CD14-positive monocyte (primary cell): ENCODE results near the gene NRGN. TPM values are rescaled to one million over a fixed set of nuclear protein-coding genes. Genes with fewer than 3 reads are reported as not detected.

Source experiments
- DNase-seq, 3 donors: peaks; one replicate each; pipeline ENCODE4 v3.0.0-alpha.2; 2011 to 2022
- H2AFZ ChIP-seq: 2 replicates; pipeline ENCODE4 v1.6.0; 2012; ENCODE audit warnings: mild to moderate bottlenecking, low read depth, low read length, inconsistent platforms; ENCODE audit not compliant: insufficient read depth, poor library complexity, severe bottlenecking
- H3K27ac ChIP-seq, 2 donors: 1 replicate in 1 of 2; 2 replicates in 1 of 2; pipeline ENCODE4 v1.5.1; 2012 to 2013; ENCODE audit warnings: low read length in 2 of 2, control low read depth in 1 of 2, inconsistent platforms in 1 of 2, low read depth in 1 of 2, mild to moderate bottlenecking in 1 of 2
- H3K27me3 ChIP-seq, 2 donors: one replicate each; pipeline versions ENCODE4 v1.6.0 to v1.6.1; 2011 to 2013; ENCODE audit warnings: low read length in 2 of 2; ENCODE audit not compliant: control insufficient read depth in 2 of 2, insufficient read depth in 2 of 2
- H3K36me3 ChIP-seq, 2 donors: replicated peaks in 1 of 2; 1 replicate in 1 of 2; 2 replicates in 1 of 2; pipeline versions ENCODE4 v1.5.1 to v1.6.1; 2012 to 2013; ENCODE audit warnings: low read length in 2 of 2, control low read depth in 1 of 2, inconsistent platforms in 1 of 2, mild to moderate bottlenecking in 1 of 2; ENCODE audit not compliant: insufficient read depth in 2 of 2, control insufficient read depth in 1 of 2
- H3K4me1 ChIP-seq, 2 donors: 1 replicate in 1 of 2; 2 replicates in 1 of 2; pipeline versions ENCODE4 v1.5.1 to v1.6.1; 2012 to 2013; ENCODE audit warnings: low read length in 2 of 2, control low read depth in 1 of 2, inconsistent platforms in 1 of 2, mild to moderate bottlenecking in 1 of 2, moderate library complexity in 1 of 2; ENCODE audit not compliant: insufficient read depth in 2 of 2, control insufficient read depth in 1 of 2
- H3K4me2 ChIP-seq: replicated peaks from 2 replicates; pipeline ENCODE3; 2012; ENCODE audit warnings: low read length, moderate library complexity, mild to moderate bottlenecking; ENCODE audit not compliant: poor library complexity, severe bottlenecking; ENCODE audit errors: extremely low read depth
- H3K4me3 ChIP-seq, 3 experiments: fragments of 200-600 bp in 1 of 3; sonication (generic) in 1 of 3; replicated peaks in 1 of 3; 1 replicate in 2 of 3; 2 replicates in 1 of 3; pipeline ENCODE4 v1.5.1; 2011 to 2013; ENCODE audit warnings: low read length in 3 of 3, mild to moderate bottlenecking in 3 of 3, control low read depth in 2 of 3, low read depth in 2 of 3, inconsistent platforms in 1 of 3, moderate library complexity in 1 of 3
- H3K79me2 ChIP-seq: 2 replicates; pipeline ENCODE4 v1.6.0; 2012; ENCODE audit warnings: mild to moderate bottlenecking, control low read depth, inconsistent platforms, low read length, moderate library complexity; ENCODE audit not compliant: insufficient read depth
- H3K9ac ChIP-seq: 2 replicates; pipeline ENCODE4 v1.6.0; 2017; ENCODE audit warnings: low read length, mild to moderate bottlenecking; ENCODE audit not compliant: insufficient read depth, poor library complexity, severe bottlenecking
- H3K9me3 ChIP-seq, 2 donors: replicated peaks in 1 of 2; 1 replicate in 1 of 2; 2 replicates in 1 of 2; pipeline versions ENCODE4 v1.5.1 to v1.6.1; 2012 to 2013; ENCODE audit warnings: low read length in 2 of 2, control low read depth in 1 of 2; ENCODE audit not compliant: control insufficient read depth in 1 of 2, insufficient read depth in 1 of 2
- H4K20me1 ChIP-seq: 2 replicates; pipeline ENCODE4 v1.6.0; 2012; ENCODE audit warnings: mild to moderate bottlenecking, low read length, control low read depth, moderate library complexity; ENCODE audit not compliant: insufficient read depth
- H3K27ac Mint-ChIP-seq, 7 donors: one replicate each; pipeline ENCODE4 v1.8.0; 2020; ENCODE audit warnings: mild to moderate bottlenecking in 7 of 7, mixed read lengths in 7 of 7, moderate library complexity in 6 of 7, inconsistent platforms in 2 of 7
- H3K27me3 Mint-ChIP-seq, 3 donors: one replicate each; pipeline ENCODE4 v1.8.0; 2021 to 2022; ENCODE audit warnings: low read depth in 3 of 3, mild to moderate bottlenecking in 3 of 3, mixed read lengths in 3 of 3, moderate library complexity in 3 of 3, inconsistent platforms in 1 of 3
- H3K36me3 Mint-ChIP-seq, 2 donors: one replicate each; pipeline ENCODE4 v1.8.0; 2020; ENCODE audit warnings: mixed read lengths in 2 of 2, inconsistent platforms in 1 of 2, mild to moderate bottlenecking in 1 of 2
- H3K4me1 Mint-ChIP-seq: one replicate; pipeline ENCODE4 v1.8.0; 2020; ENCODE audit warnings: mild to moderate bottlenecking, mixed read lengths
- H3K4me3 Mint-ChIP-seq, 2 donors: one replicate each; pipeline ENCODE4 v1.8.0; 2020; ENCODE audit warnings: mild to moderate bottlenecking in 2 of 2, mixed read lengths in 2 of 2, moderate library complexity in 1 of 2
- H3K9me3 Mint-ChIP-seq, 7 donors: one replicate each; pipeline ENCODE4 v1.8.0; 2020 to 2022; ENCODE audit warnings: mixed read lengths in 7 of 7, mild to moderate bottlenecking in 6 of 7, moderate library complexity in 6 of 7, inconsistent platforms in 2 of 7
- WGBS: methylation state at CpG from one replicate; pipeline ENCODE4 v1.1.5; 2013; ENCODE audit warnings: missing lambda C conversion rate; ENCODE audit not compliant: insufficient coverage; 5-methylcytosine and 5-hydroxymethylcytosine counted together
- intact Hi-C, 2 donors: fragments of 100-400 bp; cut with micrococcal nuclease; formaldehyde crosslinking; loops; one replicate each; pipeline versions ENCODE4 v1.15.0 to v1.15.1; 2023
- polyA plus RNA-seq, 3 donors: library from polyadenylated mRNA; depleted of rRNA in 1 of 3; unstranded in 2 of 3; stranded (reverse) in 1 of 3; fragments of 300-500 nt in 2 of 3; fragments of >200 nt in 1 of 3; fragmentation: Illumina TruSeq in 2 of 3; gene quantifications; 1 replicate in 2 of 3; 2 replicates in 1 of 3; pipeline ENCODE4 v1.2.3, GENCODE V29; 2012 to 2021
- TF ChIP-seq, protein P1 (sequence below): fragments of 200-600 bp; IDR thresholded peaks from one replicate; pipeline ENCODE4 v1.8.0; 2022; ENCODE audit warnings: antibody characterized with exemption, mild to moderate bottlenecking

NRGN gene
- polyA plus RNA-seq, 3 donors, result 17.2 to 125 (median 19.2) TPM

DNA sequence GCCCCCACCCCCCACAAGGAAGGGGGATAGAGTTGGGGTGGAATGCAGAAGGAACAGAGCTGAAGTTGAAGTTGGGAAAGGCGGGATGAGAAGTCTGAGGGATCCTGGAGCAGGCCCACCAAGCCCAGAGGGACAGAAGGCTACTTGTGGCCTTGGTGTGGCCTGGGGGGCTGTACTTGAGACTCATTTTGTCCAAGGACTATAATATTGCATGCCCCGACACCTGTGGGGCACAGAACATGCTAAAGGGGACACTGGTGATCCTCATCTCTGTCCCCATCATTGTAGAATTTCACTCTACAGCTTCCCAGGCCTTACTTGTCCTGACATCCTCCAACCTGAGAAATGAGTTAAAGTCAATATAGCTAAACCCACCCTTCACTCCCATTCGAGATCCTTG is 21.1 kb downstream of the NRGN start:
- intact Hi-C loops, result no loop called here
- Histone ChIP-seq H3K4me1 (peaks cover 53 to 60% of the 10 kb centered on the region in 2 donors), H3K9ac (no peak overlapping the region), H3K4me2 (no peak overlapping the region), H3K79me2 (no peaks in the 10 kb centered on the region), H3K27ac (no peak overlapping the region), H3K36me3 (peaks cover 0 to 12% of the 10 kb centered on the region in 2 donors), H4K20me1 (peaks cover 5% of the 10 kb centered on the region), H3K27me3 (peaks cover 29 to 45% of the 10 kb centered on the region in 2 donors), H2AFZ (no peak overlapping the region), H3K4me3 (no peak overlapping the region), H3K9me3 (peaks cover 3 to 14% of the 10 kb centered on the region in 2 donors)
- Mint-ChIP-seq H3K36me3 (peaks cover 12 to 17% of the 10 kb centered on the region in 2 donors), H3K9me3 (peaks cover 0 to 23% (median 12%) of the 10 kb centered on the region in 7 donors), H3K4me3 (peak overlapping the region in 1 of 2 donors; percentile 81), H3K27ac (no peak overlapping the region), H3K27me3 (peaks cover 50 to 67% (median 54%) of the 10 kb centered on the region in 3 donors), H3K4me1 (peaks cover 50% of the 10 kb centered on the region)
- no peak for DNase-seq
- 90% methylated on average over 2 of the region's 3 CpGs for WGBS
- TF ChIP-seq, protein P1, sequence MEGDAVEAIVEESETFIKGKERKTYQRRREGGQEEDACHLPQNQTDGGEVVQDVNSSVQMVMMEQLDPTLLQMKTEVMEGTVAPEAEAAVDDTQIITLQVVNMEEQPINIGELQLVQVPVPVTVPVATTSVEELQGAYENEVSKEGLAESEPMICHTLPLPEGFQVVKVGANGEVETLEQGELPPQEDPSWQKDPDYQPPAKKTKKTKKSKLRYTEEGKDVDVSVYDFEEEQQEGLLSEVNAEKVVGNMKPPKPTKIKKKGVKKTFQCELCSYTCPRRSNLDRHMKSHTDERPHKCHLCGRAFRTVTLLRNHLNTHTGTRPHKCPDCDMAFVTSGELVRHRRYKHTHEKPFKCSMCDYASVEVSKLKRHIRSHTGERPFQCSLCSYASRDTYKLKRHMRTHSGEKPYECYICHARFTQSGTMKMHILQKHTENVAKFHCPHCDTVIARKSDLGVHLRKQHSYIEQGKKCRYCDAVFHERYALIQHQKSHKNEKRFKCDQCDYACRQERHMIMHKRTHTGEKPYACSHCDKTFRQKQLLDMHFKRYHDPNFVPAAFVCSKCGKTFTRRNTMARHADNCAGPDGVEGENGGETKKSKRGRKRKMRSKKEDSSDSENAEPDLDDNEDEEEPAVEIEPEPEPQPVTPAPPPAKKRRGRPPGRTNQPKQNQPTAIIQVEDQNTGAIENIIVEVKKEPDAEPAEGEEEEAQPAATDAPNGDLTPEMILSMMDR, result no peak

GRCh38 chr11:124761301-124762104 is 21.8 kb downstream of the NRGN start:
- H3K4me1 Mint-ChIP-seq, result peaks cover 50% of the 10 kb centered on the region
- H3K27ac ChIP-seq, result no peak overlapping the region
- H3K27me3 Mint-ChIP-seq, result peaks cover 47 to 60% (median 53%) of the 10 kb centered on the region in 3 donors

More at GRCh38 chr11:124761301-124762104, 21.8 kb downstream of the NRGN start:
- Mint-ChIP-seq H3K27ac (no peak overlapping the region), H3K9me3 (peaks cover 0 to 23% (median 12%) of the 10 kb centered on the region in 7 donors), H3K4me3 (peak overlapping the region; percentile 61 to 81), H3K36me3 (peaks cover 15 to 21% of the 10 kb centered on the region in 2 donors)
- Histone ChIP-seq H3K9ac (no peak overlapping the region), H3K4me3 (peak overlapping the region in 1 of 3 experiments; percentile 80), H2AFZ (peak overlapping the region; percentile 77), H4K20me1 (peaks cover 5% of the 10 kb centered on the region), H3K4me1 (peaks cover 53 to 60% of the 10 kb centered on the region in 2 donors), H3K36me3 (peaks cover 0 to 19% of the 10 kb centered on the region in 2 donors), H3K4me2 (peak overlapping the region; percentile 96), H3K9me3 (peaks cover 3 to 14% of the 10 kb centered on the region in 2 donors), H3K27me3 (peaks cover 29 to 45% of the 10 kb centered on the region in 2 donors), H3K79me2 (no peaks in the 10 kb centered on the region)
- intact Hi-C loops, result no loop called here
- WGBS, result 6% methylated on average over 7 of the region's 25 CpGs
- TF ChIP-seq, protein P1, result no peak
- DNase-seq, result no peak
